Peyer's patch (tissue), 4 donors: Measurements from ENCODE around the gene KLHL22.

Source experiments
- CTCF ChIP-seq, 6 experiments: fragments of 450-650 bp in 4 of 6; fragments of 200-600 bp in 2 of 6; sonication (generic) in 1 of 6; IDR thresholded peaks; one replicate each; pipeline ENCODE4 v1.5.1; 2017 to 2019; ENCODE audit warnings: antibody characterized with exemption in 6 of 6, mild to moderate bottlenecking in 3 of 6, moderate library complexity in 1 of 6
- POLR2A ChIP-seq, 2 donors: fragments of 450-650 bp; IDR thresholded peaks; one replicate each; pipeline ENCODE4 v1.5.1; 2017; ENCODE audit warnings: antibody characterized with exemption in 2 of 2, mild to moderate bottlenecking in 2 of 2, moderate library complexity in 2 of 2

GRCh38 chr22:20464096-20464614 lies 31.4 kb downstream of the KLHL22 start:
- no peak for TF ChIP-seq POLR2A (IDR thresholded peaks at IDR 0.05)
- TF ChIP-seq CTCF (IDR thresholded peaks at IDR 0.05), result no peak
